Stomach smooth muscle (tissue), 2 donors: ENCODE results near the gene GPC1.

ENCODE experiments used
- H3K27ac ChIP-seq: one replicate; pipeline ENCODE4 v1.7.0; 2013; ENCODE audit warnings: mild to moderate bottlenecking, low read length, inconsistent platforms
- H3K27me3 ChIP-seq, 2 donors: one replicate each; pipeline ENCODE4 v1.7.0; 2013; ENCODE audit warnings: low read length in 2 of 2; ENCODE audit not compliant: insufficient read depth in 2 of 2, control insufficient read depth in 1 of 2
- H3K36me3 ChIP-seq, 2 donors: one replicate each; pipeline ENCODE4 v1.7.0; 2013; ENCODE audit warnings: low read length in 2 of 2; ENCODE audit not compliant: control insufficient read depth in 2 of 2, insufficient read depth in 2 of 2
- H3K4me1 ChIP-seq: one replicate; pipeline ENCODE4 v1.7.0; 2013; ENCODE audit warnings: low read length; ENCODE audit not compliant: control insufficient read depth, insufficient read depth
- H3K4me3 ChIP-seq, 2 donors: one replicate each; pipeline ENCODE4 v1.7.0; 2013; ENCODE audit warnings: low read length in 2 of 2
- H3K9ac ChIP-seq, 2 donors: one replicate each; pipeline ENCODE4 v1.7.0; 2013; ENCODE audit warnings: low read length in 2 of 2, mild to moderate bottlenecking in 1 of 2
- H3K9me3 ChIP-seq, 2 donors: one replicate each; pipeline ENCODE4 v1.7.0; 2013; ENCODE audit warnings: low read length in 2 of 2; ENCODE audit not compliant: control insufficient read depth in 2 of 2
- donor health status: healthy.
- donor health status: Pancreatic carcinoma.

GPC1 gene

GRCh38 chr2:240456447-240457222 lies 21.2 kb downstream of the GPC1 start:
- no peak overlapping the region for H3K4me3 ChIP-seq

GRCh38 chr2:240457223-240458043 lies 22.0 kb downstream of the GPC1 start:
- Histone ChIP-seq H3K4me3 (no peak overlapping the region), H3K9ac (no peak overlapping the region), H3K9me3 (no peaks in the 10 kb centered on the region), H3K4me1 (peaks cover 8% of the 10 kb centered on the region), H3K27me3 (peaks cover 0 to 2% of the 10 kb centered on the region in 2 donors), H3K27ac (no peak overlapping the region), H3K36me3 (no peaks in the 10 kb centered on the region)

More at GRCh38 chr2:240456447-240457222, 21.2 kb downstream of the GPC1 start:
- Histone ChIP-seq H3K4me1 (peaks cover 16% of the 10 kb centered on the region), H3K36me3 (no peaks in the 10 kb centered on the region), H3K27ac (no peak overlapping the region), H3K27me3 (peaks cover 0 to 2% of the 10 kb centered on the region in 2 donors), H3K9ac (no peak overlapping the region), H3K9me3 (no peaks in the 10 kb centered on the region)

DNA sequence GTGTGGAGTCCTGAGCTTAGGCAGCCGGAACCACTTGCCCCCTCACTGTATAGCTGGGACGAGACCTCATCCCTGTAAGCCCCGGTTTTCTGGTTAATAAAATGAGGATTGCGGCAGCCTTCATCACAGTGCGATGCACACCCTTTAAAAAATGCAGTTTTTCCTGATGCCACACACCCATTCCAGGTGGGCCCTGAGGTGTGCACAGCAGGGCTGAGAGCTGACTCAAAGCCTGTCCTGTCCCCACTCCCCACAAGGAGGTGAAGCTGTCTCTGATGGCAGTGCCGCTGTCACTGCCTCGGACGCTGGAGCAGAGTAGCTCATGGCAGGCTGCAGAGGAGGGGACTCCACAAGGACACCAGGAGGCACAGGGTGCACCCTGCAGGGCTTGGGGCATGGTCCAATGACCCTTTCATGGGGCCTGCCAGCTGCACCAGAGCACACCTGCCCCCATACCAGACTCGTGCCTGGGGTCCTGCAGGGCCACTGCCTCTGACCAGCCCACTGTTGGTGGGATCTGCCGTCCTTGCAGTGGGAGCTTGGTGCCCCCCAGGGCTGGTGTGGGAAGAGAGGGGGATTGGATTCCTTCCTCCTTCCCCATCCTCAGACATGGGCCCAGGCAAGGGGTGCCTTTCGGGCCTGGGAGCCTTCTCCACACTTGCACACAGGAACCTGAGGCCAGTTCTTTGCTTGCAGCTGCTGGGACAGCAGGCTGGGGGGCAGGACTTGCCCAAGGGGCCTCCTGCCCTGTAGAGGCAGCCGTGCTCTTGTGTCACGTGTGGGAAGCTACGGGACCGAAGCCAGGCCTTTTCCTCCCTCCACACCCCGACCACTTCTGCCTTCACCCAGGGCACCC lies 22.8 kb downstream of the GPC1 start:
- Histone ChIP-seq H3K27me3 (peaks cover 0 to 2% of the 10 kb centered on the region in 2 donors), H3K27ac (no peak overlapping the region), H3K36me3 (no peaks in the 10 kb centered on the region), H3K4me3 (no peak overlapping the region), H3K4me1 (peaks cover 8% of the 10 kb centered on the region), H3K9ac (no peak overlapping the region), H3K9me3 (no peaks in the 10 kb centered on the region)

DNA sequence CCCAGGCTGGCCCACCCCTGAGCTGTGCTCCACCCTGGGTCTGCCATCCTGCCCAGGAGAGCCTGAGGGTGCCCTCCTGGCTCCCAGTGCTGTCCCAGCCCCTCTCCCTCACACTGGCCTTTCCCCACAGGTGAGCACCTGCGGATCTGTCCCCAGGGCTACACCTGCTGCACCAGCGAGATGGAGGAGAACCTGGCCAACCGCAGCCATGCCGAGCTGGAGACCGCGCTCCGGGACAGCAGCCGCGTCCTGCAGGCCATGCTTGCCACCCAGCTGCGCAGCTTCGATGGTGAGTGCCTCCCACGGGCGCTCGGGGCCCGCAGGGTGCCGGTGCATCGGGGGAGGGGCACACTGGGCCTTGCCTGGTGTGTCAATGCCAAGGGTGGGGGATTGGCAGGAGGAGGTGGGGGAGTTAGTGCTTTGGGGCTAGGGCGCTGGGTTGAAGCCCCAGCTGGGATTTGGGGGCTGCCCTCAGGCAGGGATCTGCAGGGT lies 23.5 kb downstream of the GPC1 start:
- Histone ChIP-seq H3K9ac (no peak overlapping the region), H3K36me3 (peaks cover 2 to 5% of the 10 kb centered on the region in 2 donors), H3K9me3 (no peaks in the 10 kb centered on the region), H3K4me1 (peaks cover 8% of the 10 kb centered on the region), H3K4me3 (no peak overlapping the region), H3K27ac (no peak overlapping the region), H3K27me3 (peaks cover 0 to 2% of the 10 kb centered on the region in 2 donors)

DNA sequence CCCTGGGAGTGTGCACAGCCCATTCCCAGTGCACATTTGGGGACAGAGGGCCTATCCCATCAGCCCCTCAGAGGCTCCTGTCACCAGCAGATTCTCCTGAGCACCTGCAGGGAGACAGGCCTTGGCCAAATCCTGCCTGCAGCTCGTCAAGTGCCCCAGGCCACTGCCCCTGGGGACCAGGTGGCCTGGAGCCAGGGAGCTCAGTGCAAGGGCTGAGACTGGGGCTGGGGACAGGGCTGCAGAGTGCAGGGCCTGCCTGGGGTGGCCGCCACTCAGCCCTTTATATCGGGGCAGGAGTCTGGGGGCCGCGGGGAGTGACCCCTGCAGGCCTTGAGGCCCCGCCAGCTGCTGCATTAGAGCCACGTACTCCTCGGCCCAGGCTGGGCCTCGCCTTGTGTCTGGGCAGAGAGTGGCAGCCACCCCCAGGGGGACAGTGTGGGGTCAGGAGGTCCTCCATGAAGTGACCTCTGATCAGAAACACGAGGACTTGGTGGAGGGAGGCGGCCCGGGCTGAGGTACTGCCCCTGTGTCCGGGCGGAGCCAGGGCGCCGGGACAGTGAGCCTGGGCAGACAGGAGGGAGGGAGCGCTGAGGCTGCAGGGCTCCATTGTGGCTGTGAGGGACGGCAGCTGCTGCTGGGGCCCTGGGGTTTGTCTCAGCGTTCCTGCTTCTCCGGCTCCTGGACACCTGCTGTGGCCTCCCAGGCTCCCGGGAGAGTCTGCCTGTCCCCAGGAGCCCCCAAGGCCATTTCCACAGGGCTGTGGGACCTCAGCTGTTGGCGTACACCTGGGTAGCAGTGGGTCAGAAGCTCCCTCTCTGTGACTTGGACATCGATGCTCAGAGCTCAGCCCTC lies 24.2 kb downstream of the GPC1 start:
- no peak overlapping the region for H3K9ac ChIP-seq
- no peaks in the 10 kb centered on the region for H3K27me3 ChIP-seq
- H3K4me3 ChIP-seq, result no peak overlapping the region
- H3K9me3 ChIP-seq, result no peaks in the 10 kb centered on the region
- H3K36me3 ChIP-seq, result peaks cover 8 to 9% of the 10 kb centered on the region in 2 donors
- H3K4me1 ChIP-seq, result peaks cover 3% of the 10 kb centered on the region
- H3K27ac ChIP-seq, result no peak overlapping the region

DNA sequence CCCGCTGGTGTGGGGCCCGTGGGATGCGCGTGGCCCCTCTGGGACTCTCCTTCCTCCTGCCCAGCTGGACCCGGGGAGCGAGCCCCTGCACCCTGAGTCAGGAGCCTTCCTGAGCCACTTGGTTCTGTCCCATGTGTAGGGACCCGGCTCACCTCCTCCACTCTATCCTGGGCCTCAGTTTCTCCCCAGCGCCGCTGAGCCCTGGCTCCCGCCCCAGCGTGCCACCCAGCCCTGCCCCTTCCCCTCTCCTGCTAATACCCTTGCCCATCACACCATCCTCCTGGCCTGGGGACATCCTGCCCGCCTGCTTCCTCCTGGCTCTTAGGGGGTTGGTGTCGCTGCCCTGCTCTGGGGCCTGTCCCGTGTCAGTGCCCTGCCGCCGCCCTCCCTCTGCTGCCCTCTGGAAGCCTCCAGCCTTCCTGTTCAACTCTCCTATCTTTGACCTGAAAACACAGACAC lies 24.8 kb downstream of the GPC1 start:
- peaks cover 8 to 11% of the 10 kb centered on the region in 2 donors for H3K36me3 ChIP-seq
- H3K27me3 ChIP-seq, result no peaks in the 10 kb centered on the region
- H3K4me3 ChIP-seq, result no peak overlapping the region

GRCh38 chr2:240460781-240461431 lies 25.4 kb downstream of the GPC1 start:
- no peaks in the 10 kb centered on the region for H3K4me1 ChIP-seq
- H3K36me3 ChIP-seq, result peaks cover 8 to 13% of the 10 kb centered on the region in 2 donors

More for the DNA sequence above, 24.8 kb downstream of the GPC1 start:
- Histone ChIP-seq H3K4me1 (no peaks in the 10 kb centered on the region), H3K9me3 (no peaks in the 10 kb centered on the region), H3K27ac (no peak overlapping the region), H3K9ac (no peak overlapping the region)

GRCh38 chr2:240461471-240462072 lies 26.1 kb downstream of the GPC1 start:
- H3K36me3 ChIP-seq, result peaks cover 8 to 13% of the 10 kb centered on the region in 2 donors

More at GRCh38 chr2:240460781-240461431, 25.4 kb downstream of the GPC1 start:
- H3K27ac ChIP-seq, result no peak overlapping the region
- no peaks in the 10 kb centered on the region for H3K9me3 ChIP-seq
- H3K9ac ChIP-seq, result no peak overlapping the region
- no peaks in the 10 kb centered on the region for H3K27me3 ChIP-seq
- no peak overlapping the region for H3K4me3 ChIP-seq

DNA sequence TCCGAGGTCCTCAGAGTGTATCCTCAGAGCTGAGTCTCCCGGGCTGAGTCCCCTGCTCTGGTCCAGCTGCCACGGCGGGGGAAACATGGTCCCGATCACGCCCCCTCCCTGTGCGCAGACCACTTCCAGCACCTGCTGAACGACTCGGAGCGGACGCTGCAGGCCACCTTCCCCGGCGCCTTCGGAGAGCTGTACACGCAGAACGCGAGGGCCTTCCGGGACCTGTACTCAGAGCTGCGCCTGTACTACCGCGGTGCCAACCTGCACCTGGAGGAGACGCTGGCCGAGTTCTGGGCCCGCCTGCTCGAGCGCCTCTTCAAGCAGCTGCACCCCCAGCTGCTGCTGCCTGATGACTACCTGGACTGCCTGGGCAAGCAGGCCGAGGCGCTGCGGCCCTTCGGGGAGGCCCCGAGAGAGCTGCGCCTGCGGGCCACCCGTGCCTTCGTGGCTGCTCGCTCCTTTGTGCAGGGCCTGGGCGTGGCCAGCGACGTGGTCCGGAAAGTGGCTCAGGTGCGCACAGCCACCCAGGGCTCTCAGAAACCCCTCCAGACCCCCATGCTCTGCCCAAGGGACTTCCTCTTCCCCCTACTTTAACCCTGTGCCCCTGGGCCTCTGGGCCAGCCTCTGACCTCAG lies 26.7 kb downstream of the GPC1 start:
- Histone ChIP-seq H3K9me3 (no peaks in the 10 kb centered on the region), H3K27ac (no peak overlapping the region), H3K36me3 (peaks cover 8 to 13% of the 10 kb centered on the region in 2 donors), H3K27me3 (no peaks in the 10 kb centered on the region), H3K9ac (no peak overlapping the region), H3K4me1 (no peaks in the 10 kb centered on the region), H3K4me3 (no peak overlapping the region)

More at GRCh38 chr2:240461471-240462072, 26.1 kb downstream of the GPC1 start:
- H3K9me3 ChIP-seq, result no peaks in the 10 kb centered on the region
- H3K9ac ChIP-seq, result no peak overlapping the region
- no peaks in the 10 kb centered on the region for H3K27me3 ChIP-seq
- no peaks in the 10 kb centered on the region for H3K4me1 ChIP-seq
- H3K27ac ChIP-seq, result no peak overlapping the region
- H3K4me3 ChIP-seq, result no peak overlapping the region
